BJ (cell line): ENCODE measurements around the gene PTGDS. TPM values are rescaled to one million over a fixed set of nuclear protein-coding genes. Genes with fewer than 3 reads are reported as not detected.

Experiments used
- CTCF ChIA-PET: fragments of 350-600 bp; formaldehyde crosslinking; extraction: SDS; loops from one replicate; lab custom pipeline; 2021; ENCODE audit warnings: antibody characterized with exemption, inconsistent platforms; lab: Yijun Ruan, JAX
- POLR2A ChIA-PET: fragments of 300-600 bp; sonication (Branson Sonifier 250); formaldehyde crosslinking; extraction: SDS; loops from one replicate; lab custom pipeline; 2021; ENCODE audit warnings: antibody characterized with exemption; lab: Charles Lee
- DNase-seq: peaks from one replicate; pipeline ENCODE4 v3.0.0-alpha.2; 2011; ENCODE audit warnings: low read depth
- H3K27me3 ChIP-seq: 2 replicates; pipeline ENCODE4 v1.6.0; 2011; ENCODE audit warnings: low read length; ENCODE audit not compliant: control insufficient read depth, insufficient read depth
- H3K36me3 ChIP-seq: 2 replicates; pipeline ENCODE4 v1.5.1; 2011; ENCODE audit warnings: low read length; ENCODE audit not compliant: control insufficient read depth, insufficient read depth
- H3K4me3 ChIP-seq: 2 replicates; pipeline ENCODE4 v1.5.1; 2011; ENCODE audit warnings: low read depth, mild to moderate bottlenecking, control low read depth, low read length
- polyA plus RNA-seq: library from polyadenylated mRNA; depleted of rRNA; stranded (reverse); fragments of >200 nt; gene quantifications from 2 replicates; pipeline ENCODE4 v1.2.3, GENCODE V29; 2011
- TF ChIP-seq, protein P1 (sequence below): IDR thresholded peaks from 2 replicates; pipeline ENCODE4 v1.5.1; 2011; ENCODE audit warnings: low read depth, mild to moderate bottlenecking, control low read depth, inconsistent platforms, low read length, moderate library complexity; ENCODE audit not compliant: insufficient read depth

The PTGDS gene
- polyA plus RNA-seq, 1 experiment: 0.58 TPM

DNA sequence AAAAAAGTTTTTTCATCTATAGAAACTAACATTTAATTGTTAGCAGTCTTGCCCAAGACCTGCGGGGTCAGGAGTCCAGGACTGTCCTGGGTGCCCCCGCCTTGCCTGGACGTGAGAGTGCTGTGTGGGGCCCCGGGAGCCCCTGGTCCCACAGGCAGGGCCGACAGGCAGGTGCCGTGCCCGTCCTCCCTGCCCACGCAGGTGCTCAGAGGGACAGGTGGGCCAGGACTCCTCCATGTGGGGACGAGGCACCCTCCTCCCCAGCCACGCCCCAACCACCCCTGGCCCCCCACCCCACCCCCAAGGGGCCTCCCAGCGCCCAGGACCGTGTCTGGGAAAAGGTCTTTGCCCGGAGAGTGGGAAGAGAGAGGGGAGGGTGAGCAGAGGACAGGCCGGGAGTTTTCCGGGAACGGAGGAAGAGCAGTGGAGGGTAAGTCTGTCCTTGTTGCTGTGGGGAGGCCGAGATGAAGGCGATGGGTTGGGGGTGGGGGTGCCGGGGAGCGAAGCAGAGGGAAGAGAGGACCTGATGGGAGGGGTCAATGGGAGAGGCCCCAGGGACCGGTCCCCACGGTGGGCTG is 28.0 kb upstream of the PTGDS start:
- TF ChIP-seq, protein P1, sequence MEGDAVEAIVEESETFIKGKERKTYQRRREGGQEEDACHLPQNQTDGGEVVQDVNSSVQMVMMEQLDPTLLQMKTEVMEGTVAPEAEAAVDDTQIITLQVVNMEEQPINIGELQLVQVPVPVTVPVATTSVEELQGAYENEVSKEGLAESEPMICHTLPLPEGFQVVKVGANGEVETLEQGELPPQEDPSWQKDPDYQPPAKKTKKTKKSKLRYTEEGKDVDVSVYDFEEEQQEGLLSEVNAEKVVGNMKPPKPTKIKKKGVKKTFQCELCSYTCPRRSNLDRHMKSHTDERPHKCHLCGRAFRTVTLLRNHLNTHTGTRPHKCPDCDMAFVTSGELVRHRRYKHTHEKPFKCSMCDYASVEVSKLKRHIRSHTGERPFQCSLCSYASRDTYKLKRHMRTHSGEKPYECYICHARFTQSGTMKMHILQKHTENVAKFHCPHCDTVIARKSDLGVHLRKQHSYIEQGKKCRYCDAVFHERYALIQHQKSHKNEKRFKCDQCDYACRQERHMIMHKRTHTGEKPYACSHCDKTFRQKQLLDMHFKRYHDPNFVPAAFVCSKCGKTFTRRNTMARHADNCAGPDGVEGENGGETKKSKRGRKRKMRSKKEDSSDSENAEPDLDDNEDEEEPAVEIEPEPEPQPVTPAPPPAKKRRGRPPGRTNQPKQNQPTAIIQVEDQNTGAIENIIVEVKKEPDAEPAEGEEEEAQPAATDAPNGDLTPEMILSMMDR: no peak
- no peak for DNase-seq
- no peaks in the 10 kb centered on the region for H3K36me3 ChIP-seq
- ChIA-PET POLR2A (no interaction called here), CTCF (interaction anchor here (0.7 to 1.7 kb wide), 3 partner anchors 64 to 80 kb away, joined by 3 read pairs; partner anchors contain the start of gene ABCA2)
- no peaks in the 10 kb centered on the region for H3K27me3 ChIP-seq
- peak overlapping the region; percentile 68 for H3K4me3 ChIP-seq

DNA sequence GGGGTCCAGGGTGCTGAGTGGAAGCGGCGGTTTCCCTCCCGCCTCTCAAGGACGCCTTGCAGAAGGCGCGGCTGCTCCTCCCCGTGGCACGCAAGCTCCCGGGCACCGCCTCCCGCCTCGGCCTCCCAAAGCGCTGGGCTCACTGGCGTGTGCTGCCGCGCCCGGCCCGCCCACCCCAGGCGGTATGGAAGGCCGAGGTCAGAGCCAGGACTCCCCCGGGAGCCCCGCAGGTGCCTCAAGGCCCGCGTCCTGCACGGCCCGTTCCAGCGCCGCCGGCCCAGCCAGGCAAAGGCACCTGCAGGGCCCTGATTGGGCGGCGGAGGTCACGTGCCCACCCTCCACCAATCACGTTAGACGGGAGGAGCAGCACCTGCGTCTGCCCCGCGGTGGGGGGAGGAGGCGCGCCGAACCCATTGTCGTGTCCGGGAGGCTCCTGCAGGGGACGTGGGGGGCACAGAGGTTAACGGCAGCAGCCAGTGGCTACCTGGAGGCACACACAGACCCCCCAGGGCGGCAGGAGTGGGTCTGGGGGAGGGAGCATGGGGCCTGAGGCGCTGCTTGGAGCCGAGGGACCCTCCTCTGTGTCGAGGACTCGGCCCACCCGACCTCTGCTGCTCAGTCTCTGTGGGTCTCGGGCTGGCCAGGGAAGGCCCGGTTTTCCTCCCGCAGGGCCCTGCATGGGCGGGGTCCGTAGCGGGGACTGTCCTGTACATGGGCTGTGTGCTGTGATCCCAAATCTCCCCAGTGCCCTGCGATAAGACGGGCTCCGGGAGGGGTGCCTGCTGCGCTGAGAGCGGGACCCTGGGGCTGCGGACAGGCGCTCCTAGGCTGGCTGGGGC is 27.3 kb upstream of the PTGDS start:
- Histone ChIP-seq H3K4me3 (peak overlapping the region; percentile 68), H3K27me3 (no peaks in the 10 kb centered on the region), H3K36me3 (no peaks in the 10 kb centered on the region)
- peak; percentile 31 for DNase-seq
- ChIA-PET POLR2A (no interaction called here), CTCF (interaction anchor here (0.6 to 1.3 kb wide), 5 partner anchors 79 to 85 kb away, joined by 3 read pairs; partner anchors contain the start of gene ABCA2)
- TF ChIP-seq, protein P1: no peak

DNA sequence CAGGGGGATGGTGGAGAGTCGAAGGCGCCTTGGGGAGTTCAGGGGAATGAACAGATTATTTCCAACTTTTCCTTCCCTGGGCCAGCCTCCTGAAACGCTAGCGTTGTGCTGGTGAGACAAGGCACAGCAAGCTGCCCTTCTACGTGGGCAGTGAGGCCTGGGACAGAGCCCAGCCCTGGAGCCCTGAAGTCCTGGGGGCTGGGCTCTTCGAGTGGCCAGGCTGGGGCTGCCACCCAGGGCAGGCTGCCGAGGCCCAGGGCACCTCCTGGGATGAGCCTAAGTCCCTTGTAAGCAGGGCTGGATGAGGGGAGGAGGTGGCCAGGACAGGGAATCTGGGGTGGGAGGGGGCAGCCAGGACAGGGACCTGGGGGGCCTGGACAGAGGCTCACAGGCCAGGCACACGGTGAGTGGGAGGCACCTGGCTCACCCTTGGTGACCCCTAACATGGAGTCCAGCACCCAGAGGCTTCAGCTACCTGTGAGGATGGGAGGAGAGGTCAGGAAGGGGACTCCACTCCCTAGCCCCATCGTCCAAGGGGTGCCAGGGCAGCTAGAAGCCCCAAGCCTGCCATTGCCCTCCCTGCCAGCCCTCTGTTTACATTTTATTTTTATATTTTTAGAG is 26.5 kb upstream of the PTGDS start:
- POLR2A ChIA-PET: no interaction called here
- no peaks in the 10 kb centered on the region for H3K27me3 ChIP-seq
- CTCF ChIA-PET: interaction anchor here (0.9 to 1.3 kb wide), 4 partner anchors 35 to 85 kb away, joined by 3 read pairs; no protein-coding TSS in a partner anchor
- peak overlapping the region; percentile 68; the same call in 1 of the 2 replicates for H3K4me3 ChIP-seq
- H3K36me3 ChIP-seq: no peaks in the 10 kb centered on the region
- TF ChIP-seq, protein P1: no peak
- no peak for DNase-seq

DNA sequence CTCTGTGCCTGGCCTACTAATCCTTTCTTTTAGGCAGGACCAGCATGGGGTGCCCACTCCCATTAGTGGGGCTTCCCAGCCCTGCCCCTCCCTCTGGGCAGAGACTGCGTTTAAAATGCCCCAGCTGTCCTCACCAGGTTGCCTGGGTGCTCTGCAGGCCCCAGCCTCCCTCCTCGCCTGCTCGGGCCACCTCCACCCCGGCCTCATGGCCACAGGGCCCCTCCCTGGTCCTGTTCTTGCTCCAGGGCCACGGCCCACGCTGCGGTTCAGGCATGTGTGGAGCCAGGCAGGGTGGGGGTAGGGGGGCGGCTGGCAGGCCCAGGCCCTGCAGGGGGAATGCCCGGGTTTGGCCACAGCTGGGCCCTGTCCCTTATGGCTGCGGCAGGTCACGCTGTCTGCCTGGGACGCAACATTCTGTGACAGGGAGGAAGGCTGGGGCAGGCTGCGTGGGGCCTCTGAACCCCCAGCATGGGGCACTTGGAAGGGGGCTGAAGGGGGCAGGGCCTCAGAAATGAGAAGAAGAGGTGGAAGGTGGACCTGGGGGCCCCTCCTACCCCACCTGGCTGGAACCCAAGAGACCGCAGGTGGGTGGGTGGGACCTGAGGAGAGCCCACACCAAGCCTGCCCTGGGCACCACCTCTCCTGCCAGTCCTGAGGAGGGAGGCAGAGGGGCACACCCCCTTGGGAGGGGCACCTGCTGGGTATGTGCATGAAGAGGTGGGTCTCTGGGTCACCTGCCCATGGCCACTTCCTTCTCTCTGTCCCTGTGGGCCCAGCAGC is 25.6 kb upstream of the PTGDS start, which contains the start of gene LCN12:
TSS of gene LCN12 (plus strand) at position 733 of the 780 bp plus-strand sequence. CDS start 55 bp downstream, outside the sequence.
- TF ChIP-seq, protein P1: no peak
- POLR2A ChIA-PET: no interaction called here
- Histone ChIP-seq H3K4me3 (no peak within 1 kb of the TSS), H3K27me3 (no peaks in the 10 kb centered on the region), H3K36me3 (no peaks in the 10 kb centered on the region)
- no peak for DNase-seq
- CTCF ChIA-PET: interaction anchor here (0.9 to 1.3 kb wide), 4 partner anchors 36 to 84 kb away, joined by 3 read pairs; no protein-coding TSS in a partner anchor
